Measurements from ENCODE around the gene TRIP6.
A peak's percentile ranks its signal among the peaks of the same experiment; 100 is the strongest.

The TRIP6 gene

DNA sequence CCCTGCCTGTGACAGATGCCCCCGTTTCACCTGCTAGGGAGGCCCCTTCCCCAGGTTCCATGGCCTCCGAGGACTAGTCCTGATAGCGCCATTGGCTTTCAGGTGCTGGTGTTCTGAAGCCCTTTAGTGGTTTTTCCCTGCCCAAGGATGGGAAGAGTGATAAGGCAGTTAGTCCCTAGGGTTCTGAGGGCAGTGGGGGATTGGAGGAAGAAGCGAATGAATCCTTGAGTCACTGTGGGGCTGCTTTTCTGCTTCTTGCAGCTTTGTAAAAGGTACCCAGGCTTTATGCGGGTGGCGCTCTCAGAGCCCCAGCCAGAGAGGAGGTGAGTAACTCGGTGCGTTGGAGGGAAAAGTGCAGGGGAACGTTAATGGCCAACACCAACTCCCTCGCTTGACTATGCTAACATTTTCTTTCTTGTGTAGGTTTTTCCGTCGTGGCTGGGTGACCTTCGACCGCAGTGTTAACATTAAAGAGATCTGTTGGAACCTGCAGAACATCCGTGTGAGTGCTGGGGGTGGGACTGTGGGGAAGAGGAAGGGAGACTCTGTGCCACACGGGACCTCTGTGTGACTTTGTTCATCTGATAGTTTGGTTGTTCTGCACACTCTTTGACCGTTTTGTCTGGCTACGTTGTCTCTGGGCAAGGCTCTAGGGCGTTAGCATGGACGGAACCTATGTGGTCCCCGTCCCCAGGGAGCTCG is 18.4 kb downstream of the TRIP6 start:
- in situ Hi-C loops (cut with HindIII; ENCODE audit: low pct_ligation_motif_present, low pct_unique_long_range_greater_than_20kb, low sequenced_read_pairs): loop anchor here (10.0 kb wide), 1 partner anchor 169 kb away; no protein-coding TSS in a partner anchor
- no peak for DNase-seq

DNA sequence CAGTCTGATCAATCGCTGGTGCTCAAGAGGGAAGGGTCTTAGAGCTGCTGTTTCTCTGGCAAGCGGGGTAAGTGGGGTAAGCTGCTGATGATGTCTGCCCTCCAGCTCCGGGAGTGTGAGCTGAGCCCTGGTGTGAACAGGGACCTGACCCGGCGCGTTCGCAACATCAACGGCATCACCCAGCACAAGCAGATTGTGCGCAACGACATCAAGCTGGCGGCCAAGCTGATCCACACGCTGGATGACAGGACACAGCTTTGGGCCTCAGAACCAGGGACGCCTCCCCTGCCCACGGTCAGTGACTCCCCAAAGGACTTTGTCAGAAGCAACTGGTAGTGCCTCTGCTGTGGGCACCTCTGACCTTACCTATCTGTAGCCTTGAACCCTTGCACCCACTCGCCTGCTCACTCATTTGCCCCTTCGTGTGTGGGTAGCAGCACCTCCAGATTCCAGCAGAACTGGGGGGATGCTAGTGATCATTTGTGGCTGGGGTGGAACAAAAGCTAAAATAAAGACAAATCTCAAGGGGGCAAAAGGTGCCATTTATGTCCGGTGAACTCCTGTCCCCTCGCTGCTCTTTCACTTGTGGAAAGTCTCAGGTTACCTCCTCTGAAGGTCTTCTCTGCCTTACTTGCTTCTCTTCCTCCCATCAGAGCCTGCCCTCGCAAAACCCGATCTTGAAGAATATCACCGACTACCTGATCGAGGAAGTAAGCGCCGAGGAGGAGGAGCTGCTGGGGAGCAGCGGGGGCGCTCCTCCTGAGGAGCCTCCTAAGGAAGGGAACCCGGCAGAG is 19.2 kb downstream of the TRIP6 start:
- in situ Hi-C loops (cut with HindIII; ENCODE audit: low pct_ligation_motif_present, low pct_unique_long_range_greater_than_20kb, low sequenced_read_pairs): loop anchor here (10.0 kb wide), 1 partner anchor 168 kb away; no protein-coding TSS in a partner anchor
- DNase-seq: no peak

DNA sequence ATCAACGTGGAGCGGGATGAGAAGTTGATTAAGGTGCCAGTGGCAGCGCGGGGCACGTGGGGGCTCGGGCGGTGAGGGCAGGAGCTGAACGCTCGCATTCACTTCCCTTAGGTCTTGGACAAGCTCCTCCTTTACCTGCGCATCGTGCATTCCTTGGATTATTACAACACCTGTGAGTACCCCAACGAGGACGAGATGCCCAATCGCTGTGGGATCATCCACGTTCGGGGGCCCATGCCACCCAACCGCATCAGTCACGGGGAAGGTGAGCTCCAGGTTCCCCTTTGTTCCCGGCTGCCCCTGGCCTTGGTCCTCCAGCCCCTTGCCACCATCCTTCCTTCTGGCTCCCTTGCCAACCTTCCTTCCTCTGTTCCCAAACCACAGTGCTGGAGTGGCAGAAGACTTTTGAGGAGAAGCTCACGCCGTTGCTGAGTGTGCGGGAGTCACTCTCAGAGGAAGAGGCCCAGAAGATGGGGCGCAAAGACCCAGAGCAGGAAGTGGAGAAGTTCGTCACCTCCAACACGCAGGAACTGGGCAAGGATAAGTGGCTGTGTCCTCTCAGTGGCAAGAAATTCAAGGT is 19.8 kb downstream of the TRIP6 start:
- no peak for DNase-seq
- in situ Hi-C loops (cut with HindIII; ENCODE audit: low pct_ligation_motif_present, low pct_unique_long_range_greater_than_20kb, low sequenced_read_pairs): loop anchor here (10.0 kb wide), 1 partner anchor 168 kb away; no protein-coding TSS in a partner anchor

DNA sequence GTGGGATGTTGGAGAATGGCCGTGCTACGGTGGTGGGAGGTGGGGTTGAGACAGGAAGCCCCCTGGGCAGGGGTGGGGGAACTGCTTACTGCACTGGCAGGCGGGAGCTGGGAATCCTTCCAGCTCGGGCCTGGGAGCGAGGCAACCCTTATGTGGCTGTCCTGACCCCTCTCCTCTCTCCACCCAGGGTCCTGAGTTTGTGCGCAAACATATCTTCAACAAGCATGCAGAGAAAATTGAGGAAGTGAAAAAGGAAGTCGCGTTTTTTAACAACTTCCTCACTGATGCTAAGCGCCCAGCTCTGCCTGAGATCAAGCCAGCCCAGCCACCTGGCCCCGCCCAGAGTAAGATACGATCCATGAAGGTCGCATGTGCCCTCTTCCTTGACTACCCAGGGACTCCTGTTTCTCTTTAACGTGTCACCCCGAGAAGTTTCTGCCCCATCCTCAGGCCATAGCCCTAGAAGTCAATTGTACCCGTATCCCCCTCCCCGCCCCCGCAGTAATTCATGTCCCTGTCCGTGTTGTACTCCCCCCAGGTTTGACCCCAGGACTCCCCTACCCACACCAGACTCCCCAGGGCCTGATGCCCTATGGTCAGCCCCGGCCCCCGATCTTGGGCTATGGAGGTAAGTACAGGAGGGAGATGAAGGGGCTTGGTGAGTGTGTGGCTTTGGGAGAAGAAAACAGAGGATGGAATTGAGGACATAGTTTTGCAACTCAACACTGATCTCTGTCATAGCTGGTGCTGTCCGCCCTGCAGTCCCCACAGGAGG is 20.5 kb downstream of the TRIP6 start:
- no peak for DNase-seq
- in situ Hi-C loops (cut with HindIII; ENCODE audit: low pct_ligation_motif_present, low pct_unique_long_range_greater_than_20kb, low sequenced_read_pairs): loop anchor here (10.0 kb wide), 1 partner anchor 167 kb away; no protein-coding TSS in a partner anchor

DNA sequence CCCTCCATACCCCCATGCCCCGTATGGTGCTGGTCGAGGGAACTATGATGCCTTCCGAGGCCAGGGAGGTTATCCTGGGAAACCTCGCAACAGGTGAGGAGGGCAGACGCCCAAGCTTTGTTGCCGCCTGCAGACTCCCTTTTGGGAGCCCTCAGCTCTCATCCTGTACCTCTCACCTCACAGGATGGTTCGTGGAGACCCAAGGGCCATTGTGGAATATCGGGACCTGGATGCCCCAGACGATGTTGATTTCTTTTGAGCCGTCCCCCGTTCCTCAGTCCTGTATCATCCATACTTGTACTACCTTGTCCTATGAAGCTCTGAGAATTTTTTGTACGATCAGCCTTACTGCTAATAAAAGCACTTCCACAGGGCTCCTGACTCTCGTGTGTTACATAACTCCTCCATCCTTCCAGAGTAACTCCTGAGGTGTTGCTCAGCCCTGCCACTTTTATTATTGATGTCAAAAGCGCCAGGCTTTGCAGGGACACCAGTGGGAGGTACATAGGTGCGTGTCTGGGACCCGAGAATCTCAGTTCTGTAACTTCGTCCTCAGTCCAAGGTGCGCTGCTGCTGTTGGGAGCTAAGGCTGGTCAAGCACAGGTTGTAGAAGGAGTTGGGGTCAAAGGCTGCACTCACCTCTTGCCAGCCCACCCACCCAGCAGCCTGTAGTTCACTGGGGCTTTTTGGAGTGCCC is 21.3 kb downstream of the TRIP6 start:
- in situ Hi-C loops (cut with HindIII; ENCODE audit: low pct_ligation_motif_present, low pct_unique_long_range_greater_than_20kb, low sequenced_read_pairs): loop anchor here (10.0 kb wide), 1 partner anchor 166 kb away; no protein-coding TSS in a partner anchor
- no peak for DNase-seq

DNA sequence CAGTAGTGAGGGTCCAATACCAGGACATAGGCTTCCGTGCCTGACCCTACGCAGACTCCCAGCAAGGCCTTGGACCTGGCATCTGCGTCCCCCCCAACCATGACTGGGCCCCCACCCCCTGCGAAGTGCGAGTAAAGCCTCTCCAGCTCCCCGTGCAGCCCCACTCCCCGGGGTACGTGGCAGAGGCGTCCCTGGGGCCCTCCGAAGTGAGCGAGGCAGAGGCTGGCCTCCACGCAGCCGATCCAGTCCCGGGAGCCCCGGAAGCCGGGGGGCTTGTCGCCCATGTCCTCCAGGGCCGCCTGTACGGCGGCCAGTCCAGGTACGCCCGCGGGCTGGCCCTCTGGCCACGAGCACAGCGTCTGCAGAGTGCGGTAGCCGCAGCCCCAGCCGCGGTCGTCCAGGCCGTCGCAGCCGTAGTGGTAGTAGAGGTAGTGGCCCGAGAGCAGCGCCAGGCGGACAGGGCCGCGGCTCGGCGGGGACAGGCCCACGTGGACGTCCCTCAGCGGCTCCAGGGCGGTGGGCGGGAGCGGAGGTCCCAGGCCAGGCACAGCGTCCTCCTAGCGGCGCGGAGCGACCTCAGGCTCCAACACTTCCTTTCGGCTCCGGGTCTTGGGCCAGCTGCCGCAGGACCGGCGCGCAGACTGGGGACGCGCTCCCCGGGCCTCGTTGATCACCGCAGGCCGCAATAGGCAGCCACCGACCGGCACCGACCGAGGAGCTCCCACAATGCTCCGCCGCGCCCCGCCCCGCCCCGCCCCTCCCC is 22.0 kb downstream of the TRIP6 start, which contains the start of gene UFSP1:
Gene UFSP1 (minus strand): TSS at position 728 of the 763 bp plus-strand sequence. CDS start 444 bp downstream, at position 284.
- DNase-seq: no peak
- in situ Hi-C loops (cut with HindIII; ENCODE audit: low pct_ligation_motif_present, low pct_unique_long_range_greater_than_20kb, low sequenced_read_pairs): loop anchor here (10.0 kb wide), 1 partner anchor 166 kb away; no protein-coding TSS in a partner anchor

DNA sequence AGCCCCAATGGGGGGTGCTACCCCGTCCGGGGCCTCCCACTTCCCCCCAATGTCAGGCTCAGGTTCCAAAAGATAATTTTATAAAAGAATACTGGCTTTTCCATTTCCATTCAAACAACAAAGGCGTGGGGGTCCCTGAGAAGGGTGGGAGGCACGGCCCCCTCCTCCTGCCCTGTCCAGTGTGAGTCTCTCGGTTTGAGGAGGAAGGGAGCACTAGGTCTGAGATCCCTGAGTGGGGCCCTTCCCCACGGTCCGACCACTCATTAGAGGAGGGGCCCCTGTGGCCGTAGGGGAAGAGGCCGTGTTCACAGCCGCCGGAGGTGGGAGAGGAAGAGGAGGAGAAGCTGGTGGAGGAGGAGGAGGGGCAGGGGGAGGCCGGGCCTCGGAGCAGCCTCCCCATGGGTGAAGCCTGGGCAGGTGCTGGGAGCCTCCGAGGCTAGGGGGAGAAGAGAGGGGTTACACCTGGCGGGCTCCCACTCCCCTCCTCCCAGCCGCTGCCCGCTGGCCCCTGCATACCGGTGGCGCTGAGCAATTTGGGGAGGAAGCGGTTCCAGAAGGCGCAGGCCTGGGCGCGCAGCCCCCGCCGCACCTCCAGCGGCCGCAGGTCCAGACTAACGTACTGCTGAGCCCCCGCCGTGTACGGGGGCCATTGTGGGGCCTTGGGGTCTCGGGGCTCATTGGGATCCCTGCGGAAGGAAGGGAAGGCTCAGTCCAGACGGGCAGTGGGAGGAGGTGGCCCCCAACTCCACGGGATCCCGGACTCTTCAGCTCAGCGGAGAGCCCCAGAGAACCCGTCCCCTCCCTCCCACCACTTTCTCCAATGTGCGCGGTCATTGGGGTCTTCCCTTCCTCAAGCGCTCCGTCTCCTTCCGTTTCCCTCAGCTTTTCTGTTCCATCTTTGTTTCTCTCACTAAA is 23.7 kb downstream of the TRIP6 start:
- DNase-seq: peak; percentile 42
- in situ Hi-C loops (cut with HindIII; ENCODE audit: low pct_ligation_motif_present, low pct_unique_long_range_greater_than_20kb, low sequenced_read_pairs): no loop called here

DNA sequence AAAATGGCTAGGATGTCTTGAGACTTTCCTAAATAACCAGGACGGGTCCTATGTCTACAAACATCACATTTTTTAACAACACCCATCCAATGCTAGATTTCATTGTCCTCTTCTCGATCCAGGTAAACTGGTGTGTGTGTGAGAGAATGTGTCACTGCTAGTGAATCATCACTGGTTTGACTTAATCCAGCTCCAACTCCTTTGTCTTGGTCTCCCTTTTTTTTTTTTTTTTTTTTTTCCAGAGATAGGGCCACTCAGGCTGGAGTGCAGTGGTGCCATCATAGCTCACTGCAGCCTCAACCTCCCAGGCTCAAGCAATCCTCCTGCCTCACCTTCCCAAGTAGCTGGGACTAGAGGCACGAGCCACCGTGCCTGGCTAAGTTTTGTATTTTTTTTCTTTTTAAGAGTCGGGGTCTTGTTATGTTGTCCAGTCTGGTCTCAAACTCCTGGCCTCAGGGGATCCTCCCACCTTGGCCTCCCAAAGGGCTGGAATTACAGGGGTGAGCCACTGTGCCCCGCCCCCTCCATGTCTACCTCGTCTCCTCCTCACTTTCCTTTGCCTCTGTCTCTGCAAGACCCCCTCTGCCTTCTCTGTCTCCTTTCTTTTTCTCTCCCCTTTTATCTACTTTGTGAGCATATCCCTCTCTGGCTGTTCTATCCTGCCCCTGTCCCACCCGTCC is 24.5 kb downstream of the TRIP6 start:
- in situ Hi-C loops (cut with HindIII; ENCODE audit: low pct_ligation_motif_present, low pct_unique_long_range_greater_than_20kb, low sequenced_read_pairs): no loop called here
- peak; percentile 51 for DNase-seq

DNA sequence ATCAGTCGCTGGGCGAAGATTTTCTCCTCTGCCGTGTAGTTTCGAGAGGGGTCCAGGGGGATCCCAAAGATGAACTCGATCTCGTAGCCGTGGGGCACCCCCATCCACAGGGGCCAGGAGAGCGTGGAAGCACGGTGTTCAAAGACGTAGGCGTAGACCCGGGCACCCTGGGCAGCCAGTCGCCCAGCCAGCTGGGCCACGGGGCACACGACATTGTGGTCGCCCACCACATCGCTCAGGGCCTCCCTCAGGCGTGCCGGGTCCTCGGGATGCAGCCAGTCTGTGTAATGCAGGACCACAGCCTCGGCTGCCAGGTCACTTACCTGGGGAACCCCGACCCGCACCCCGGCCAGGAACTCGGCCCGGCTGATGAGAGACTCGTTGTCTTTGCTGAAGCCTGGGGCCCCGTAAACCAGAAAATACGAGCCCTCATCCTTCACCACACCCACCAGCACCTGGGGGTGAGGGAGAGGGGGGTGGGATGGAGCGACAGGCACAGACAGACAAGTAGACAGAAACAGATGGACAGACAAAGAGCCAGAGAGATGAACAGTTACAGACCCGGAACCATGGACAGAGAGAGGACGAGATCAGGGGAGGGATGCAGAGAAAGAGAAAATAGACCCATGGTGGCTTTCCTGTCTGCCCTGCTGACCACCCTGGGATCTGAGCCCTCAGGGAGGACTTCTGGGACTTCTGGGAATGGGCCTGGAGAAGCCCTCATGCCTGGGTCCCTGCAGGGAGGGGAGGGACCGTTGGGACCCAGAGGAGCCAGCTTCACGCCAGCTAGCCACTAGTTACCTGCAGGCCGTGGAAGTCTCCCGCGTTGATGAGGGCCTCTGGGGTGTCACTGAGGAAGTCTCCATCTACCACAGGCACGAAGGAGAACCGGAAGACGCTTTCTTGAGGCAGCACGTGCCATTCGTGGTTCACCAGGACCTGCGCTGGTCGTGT is 25.5 kb downstream of the TRIP6 start:
- in situ Hi-C loops (cut with HindIII; ENCODE audit: low pct_ligation_motif_present, low pct_unique_long_range_greater_than_20kb, low sequenced_read_pairs): no loop called here
- DNase-seq: no peak

DNA sequence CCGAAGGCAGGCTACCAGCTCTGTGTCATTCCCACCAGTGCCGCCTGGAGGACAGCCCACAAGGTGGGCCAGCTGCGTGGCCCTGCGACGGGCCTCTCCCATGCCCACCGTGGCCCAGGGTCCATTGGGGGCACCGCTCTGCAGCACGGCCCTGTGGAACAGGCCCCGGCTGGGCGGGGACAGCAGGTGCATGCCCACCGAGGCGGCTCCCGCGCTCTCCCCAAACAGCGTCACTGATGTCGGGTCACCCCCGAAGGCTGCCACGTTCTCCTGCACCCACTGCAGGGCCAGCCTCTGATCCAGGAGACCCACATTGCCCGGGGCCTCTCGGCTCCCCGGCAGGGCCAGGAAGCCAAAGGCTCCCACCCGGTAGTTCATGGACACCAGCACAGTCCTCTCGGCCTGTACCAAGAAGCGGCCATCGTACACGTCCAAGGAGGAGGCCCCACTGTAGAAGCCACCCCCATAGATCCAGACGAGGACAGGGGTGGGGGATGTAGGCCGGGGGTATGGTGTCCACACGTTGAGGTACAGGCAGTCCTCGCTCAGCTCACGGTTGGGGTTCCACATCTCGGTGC is 26.2 kb downstream of the TRIP6 start:
- in situ Hi-C loops (cut with HindIII; ENCODE audit: low pct_ligation_motif_present, low pct_unique_long_range_greater_than_20kb, low sequenced_read_pairs): no loop called here
- no peak for DNase-seq

DNA sequence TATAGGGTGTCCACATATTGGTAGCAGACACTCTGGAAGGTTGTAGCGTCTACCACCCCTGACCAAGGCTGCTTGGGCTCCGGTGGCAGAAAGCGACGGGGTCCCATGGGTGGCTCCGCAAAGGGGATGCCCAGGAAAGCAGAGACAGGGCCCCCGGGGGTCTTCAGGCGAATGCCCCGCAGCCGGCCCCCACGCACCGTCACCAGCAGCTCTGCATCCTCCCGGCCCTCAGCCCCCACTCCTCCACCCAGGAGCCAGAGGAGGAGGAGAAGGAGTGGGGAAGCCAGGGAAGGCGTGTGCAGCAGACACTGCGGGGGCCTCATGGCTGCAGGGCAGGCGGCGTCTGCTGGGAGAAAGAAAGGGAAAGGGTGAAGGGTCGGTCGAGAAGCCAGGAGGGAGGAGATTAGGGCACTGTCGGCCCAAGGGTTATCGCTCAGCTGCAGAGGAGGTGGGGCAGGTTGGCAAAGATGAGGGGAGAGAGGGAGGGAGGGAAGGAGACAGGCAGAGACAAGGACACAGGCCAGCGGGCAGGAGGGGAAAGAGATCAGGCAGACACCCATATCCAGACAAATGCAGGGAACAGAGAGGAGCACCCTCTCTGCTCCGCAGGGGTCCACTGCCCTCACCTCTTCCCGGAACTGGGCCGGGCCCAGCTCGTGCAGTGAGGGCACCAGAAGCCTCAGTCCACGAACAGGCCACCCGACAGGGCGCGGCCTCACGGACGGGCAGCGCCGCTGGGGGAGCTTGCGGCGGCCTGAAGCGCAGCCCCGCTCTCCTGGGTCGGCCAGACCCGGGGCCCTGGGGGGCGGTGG is 26.9 kb downstream of the TRIP6 start:
- DNase-seq: no peak
- in situ Hi-C loops (cut with HindIII; ENCODE audit: low pct_ligation_motif_present, low pct_unique_long_range_greater_than_20kb, low sequenced_read_pairs): no loop called here

DNA sequence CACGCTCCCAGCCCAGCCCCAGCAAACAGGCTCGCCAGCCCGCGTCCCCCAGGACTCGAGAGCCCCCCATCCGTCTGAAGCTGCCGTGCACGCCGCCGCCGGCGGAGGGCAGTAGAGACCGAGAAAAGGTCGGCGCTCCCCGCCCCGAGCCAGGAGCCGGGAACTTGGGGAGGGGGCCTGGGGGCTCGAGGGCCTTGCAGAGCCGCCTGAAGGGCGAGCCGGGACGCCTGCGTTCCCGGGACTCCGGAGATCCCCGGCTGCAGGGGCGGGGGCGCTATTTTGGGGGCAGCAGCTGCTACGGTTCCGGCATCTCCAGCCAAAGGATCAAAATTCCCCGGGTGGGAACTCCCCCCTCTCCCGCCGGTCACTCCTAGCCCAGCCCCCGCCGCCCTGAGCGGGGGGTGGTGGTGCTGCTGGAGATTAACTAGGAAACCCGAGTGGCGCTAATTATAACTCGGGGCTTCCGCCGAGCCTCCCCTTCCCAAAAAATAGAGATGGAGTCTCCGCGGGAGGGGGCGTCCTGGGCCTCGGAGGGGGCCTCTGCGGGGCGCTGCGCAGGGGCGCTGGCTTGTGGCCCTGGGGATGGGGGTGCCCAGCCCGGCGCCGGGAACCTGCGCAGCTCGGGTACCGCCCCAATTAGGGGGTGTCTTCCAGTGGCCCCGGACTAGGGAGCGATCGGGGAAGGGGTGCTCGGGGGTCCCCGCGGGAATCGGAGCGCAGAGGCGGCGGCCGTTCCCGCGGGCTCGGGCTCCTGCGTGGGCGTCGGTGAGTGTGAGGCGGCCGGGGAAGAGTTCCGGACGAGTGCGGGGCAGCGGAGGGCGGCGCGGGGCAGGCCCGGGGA is 27.9 kb downstream of the TRIP6 start:
- in situ Hi-C loops (cut with HindIII; ENCODE audit: low pct_ligation_motif_present, low pct_unique_long_range_greater_than_20kb, low sequenced_read_pairs): no loop called here
- peak; percentile 56 for DNase-seq

DNA sequence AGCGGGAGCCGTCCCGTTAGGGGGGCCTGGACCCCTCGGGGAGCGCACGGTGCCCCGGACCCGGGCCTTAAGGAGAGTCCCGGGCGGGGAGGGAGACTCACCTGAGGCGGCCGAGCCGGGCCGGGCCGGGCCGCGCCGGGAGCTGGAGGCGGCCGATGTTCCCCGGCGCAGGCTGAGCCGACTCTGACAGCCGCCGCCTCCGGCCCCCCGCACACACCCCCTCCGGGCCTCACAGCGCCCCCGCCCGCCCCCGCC is 28.4 kb downstream of the TRIP6 start, which contains the start of gene ACHE:
Gene ACHE (minus strand): TSS at position 188 of the 255 bp plus-strand sequence. CDS start 1,656 bp downstream, outside the sequence.
- in situ Hi-C loops (cut with HindIII; ENCODE audit: low pct_ligation_motif_present, low pct_unique_long_range_greater_than_20kb, low sequenced_read_pairs): no loop called here
- peak; percentile 47 for DNase-seq

Data from ACHN (cell line).